Left ventricle myocardium inferior (tissue), 1 donor: ENCODE data around the gene THSD4. TPM values are rescaled to one million over a fixed set of nuclear protein-coding genes. Genes with fewer than 3 reads are reported as not detected.
"Not testable (repeated sequence)": the region's sequence is repeated elsewhere in the genome, so short reads cannot be mapped to it uniquely, and the experiment has no call there.

Source experiments
- DNase-seq: peaks from one replicate; pipeline ENCODE4 v3.0.0-alpha.2; 2020
- H3K27ac ChIP-seq: fragments of 200-600 bp; replicated peaks from 2 replicates; pipeline ENCODE4 v1.8.0; 2021
- H3K27me3 ChIP-seq: fragments of 200-600 bp; 2 replicates; pipeline ENCODE4 v1.8.0; 2021; ENCODE audit warnings: low read depth
- H3K36me3 ChIP-seq: fragments of 200-600 bp; 2 replicates; pipeline ENCODE4 v1.8.0; 2021
- H3K4me1 ChIP-seq: fragments of 200-600 bp; 2 replicates; pipeline ENCODE4 v1.8.0; 2021
- H3K4me3 ChIP-seq: fragments of 200-600 bp; 2 replicates; pipeline ENCODE4 v1.8.0; 2021; ENCODE audit warnings: mild to moderate bottlenecking, moderate library complexity
- H3K9me3 ChIP-seq: fragments of 200-600 bp; replicated peaks from 2 replicates; pipeline ENCODE4 v1.8.0; 2021
- CTCF ChIP-seq: fragments of 200-600 bp; IDR thresholded peaks from 2 replicates; pipeline ENCODE4 v1.8.0; 2021; ENCODE audit warnings: antibody characterized with exemption, mild to moderate bottlenecking, borderline replicate concordance
- intact Hi-C: fragments of 100-400 bp; cut with micrococcal nuclease; formaldehyde crosslinking; loops from one replicate; pipeline ENCODE4 v1.11.0; 2022
- total RNA-seq: library from RNA; stranded (reverse); fragmentation: NEBNext Ultra II Directional; extraction: Animal tissue kit (Norgen Biotek cat#: 25700); gene quantifications from one replicate; pipeline ENCODE4 v1.2.1, GENCODE V29; 2021
- donor health status: DM: no; HTN: yes; CAD: no; lungs with severe emphysema.

Gene THSD4
- total RNA-seq, 1 donor from 2014 or later: 95.8 TPM

DNA sequence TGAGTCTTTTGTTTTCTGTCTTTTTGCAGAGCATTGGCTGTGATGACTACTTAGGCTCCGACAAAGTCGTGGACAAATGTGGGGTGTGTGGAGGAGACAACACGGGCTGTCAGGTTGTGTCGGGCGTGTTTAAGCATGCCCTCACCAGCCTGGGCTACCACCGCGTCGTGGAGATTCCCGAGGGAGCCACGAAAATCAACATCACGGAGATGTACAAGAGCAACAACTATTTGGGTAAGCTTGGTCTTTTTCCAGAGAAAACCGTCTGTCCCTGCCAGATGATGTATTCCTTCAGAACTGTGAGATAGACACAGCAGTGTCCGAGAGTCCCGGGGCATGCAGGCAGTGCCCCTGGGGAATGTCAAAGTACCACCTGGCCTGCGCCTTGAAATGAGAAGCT is 545.2 kb downstream of the THSD4 start:
- intact Hi-C loops: no loop called here
- H3K27ac ChIP-seq: peak overlapping the region; percentile 63
- no peaks in the 10 kb centered on the region for H3K27me3 ChIP-seq
- H3K4me1 ChIP-seq: peaks cover 48% of the 10 kb centered on the region
- TF ChIP-seq CTCF: no peak
- no peak for DNase-seq
- no peaks in the 10 kb centered on the region for H3K36me3 ChIP-seq
- no peak overlapping the region for H3K4me3 ChIP-seq
- peaks cover under 1% of the 10 kb centered on the region for H3K9me3 ChIP-seq

- no peak for TF ChIP-seq CTCF
- DNase-seq: no peak
- peaks cover 36% of the 10 kb centered on the region for H3K4me1 ChIP-seq
- H3K36me3 ChIP-seq: no peaks in the 10 kb centered on the region
- H3K9me3 ChIP-seq: peaks cover 5% of the 10 kb centered on the region
- peak overlapping the region; percentile 78 for H3K27ac ChIP-seq
- H3K4me3 ChIP-seq: no peak overlapping the region
- H3K27me3 ChIP-seq: no peaks in the 10 kb centered on the region
- intact Hi-C loops: no loop called here
These were observed 547.0 kb downstream of the THSD4 start for GRCh38 chr15:71662306-71662705.

DNA sequence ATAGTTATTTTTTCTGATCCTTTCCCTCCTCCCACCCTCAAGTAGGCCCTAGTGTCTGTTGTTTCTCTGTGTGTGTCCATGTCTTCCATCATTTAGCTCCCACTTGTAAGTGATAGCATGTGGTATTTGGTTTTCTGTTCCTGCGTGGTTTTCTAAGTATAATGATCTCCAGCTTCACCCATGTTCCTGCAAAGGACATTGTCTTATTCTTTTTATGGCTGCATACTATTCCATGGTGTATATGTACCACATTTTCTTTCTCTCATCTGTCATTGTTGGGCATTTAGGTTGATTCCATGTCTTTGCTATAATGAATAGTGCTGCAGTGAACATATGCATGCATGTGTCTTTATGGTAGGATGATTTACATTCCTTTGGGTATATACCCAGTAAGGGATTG is 549.4 kb downstream of the THSD4 start:
- no peaks in the 10 kb centered on the region for H3K27me3 ChIP-seq
- TF ChIP-seq CTCF: no peak
- no peaks in the 10 kb centered on the region for H3K36me3 ChIP-seq
- no peak overlapping the region for H3K4me3 ChIP-seq
- H3K9me3 ChIP-seq: peaks cover 5% of the 10 kb centered on the region
- no peak overlapping the region for H3K27ac ChIP-seq
- intact Hi-C loops: no loop called here
- peaks cover 20% of the 10 kb centered on the region for H3K4me1 ChIP-seq
- DNase-seq: no peak

- no peak for DNase-seq
- TF ChIP-seq CTCF: no peak
- H3K27ac ChIP-seq: no peak overlapping the region
- intact Hi-C loops: no loop called here
- H3K27me3 ChIP-seq: no peaks in the 10 kb centered on the region
- H3K9me3 ChIP-seq: peaks cover 5% of the 10 kb centered on the region
- H3K4me1 ChIP-seq: peaks cover 1% of the 10 kb centered on the region
- H3K4me3 ChIP-seq: no peak overlapping the region
- no peaks in the 10 kb centered on the region for H3K36me3 ChIP-seq
These were observed 551.7 kb downstream of the THSD4 start for GRCh38 chr15:71666763-71667620.

DNA sequence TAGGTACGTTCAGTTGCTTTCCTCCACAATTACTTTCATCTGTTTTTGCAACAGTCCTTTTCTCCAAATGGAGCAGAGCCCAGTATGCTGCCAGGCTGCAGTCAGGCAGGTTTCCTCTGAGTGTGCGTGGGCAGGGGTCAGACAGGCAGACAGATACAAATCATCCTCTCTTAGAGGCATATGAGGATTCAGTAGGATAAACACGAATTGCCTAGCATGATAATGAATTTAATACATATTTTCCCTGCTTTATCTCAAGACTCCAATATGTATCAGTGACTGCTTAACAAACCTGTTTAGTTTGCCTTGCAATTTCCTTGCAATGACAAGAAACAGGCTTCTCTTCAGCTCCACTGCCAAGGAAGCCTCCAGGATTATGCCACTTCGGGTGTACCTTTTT is 554.4 kb downstream of the THSD4 start:
- no peak for TF ChIP-seq CTCF
- H3K4me3 ChIP-seq: no peak overlapping the region
- intact Hi-C loops: no loop called here
- H3K27ac ChIP-seq: no peak overlapping the region
- peaks cover 5% of the 10 kb centered on the region for H3K9me3 ChIP-seq
- peaks cover 11% of the 10 kb centered on the region for H3K4me1 ChIP-seq
- no peaks in the 10 kb centered on the region for H3K36me3 ChIP-seq
- no peak for DNase-seq
- no peaks in the 10 kb centered on the region for H3K27me3 ChIP-seq

- H3K9me3 ChIP-seq, DNase-seq, intact Hi-C loops, H3K27me3 ChIP-seq, H3K36me3 ChIP-seq, H3K27ac ChIP-seq, H3K4me3 ChIP-seq: not testable (repeated sequence)
- peaks cover 11% of the 10 kb centered on the region for H3K4me1 ChIP-seq
These were observed 555.0 kb downstream of the THSD4 start for GRCh38 chr15:71670222-71670621.
